ENCODE data around the gene R3HDM2.
"Not testable (repeated sequence)": the region's sequence is repeated elsewhere in the genome, so short reads cannot be mapped to it uniquely, and the experiment has no call there.

R3HDM2 gene

DNA sequence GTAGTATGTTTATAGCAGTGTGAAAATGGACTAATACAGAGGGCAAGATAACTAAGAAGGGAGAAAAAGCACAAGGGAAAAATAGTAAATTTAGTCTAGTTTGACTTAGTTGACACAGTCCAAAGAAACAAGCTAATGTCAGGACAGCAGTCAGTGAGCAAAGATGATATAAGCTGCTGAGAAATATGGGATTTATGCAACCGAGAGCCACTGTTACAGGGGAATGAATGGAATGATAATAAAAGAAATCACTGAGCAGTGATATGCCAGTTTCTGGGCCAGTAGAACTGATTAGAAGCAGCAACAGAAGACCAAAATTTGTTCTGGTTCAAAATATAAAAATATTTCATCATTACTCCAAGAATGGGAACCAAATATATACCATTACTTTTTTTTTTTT lies 60.1 kb downstream of the R3HDM2 start:
- no peak for DNase-seq

DNA sequence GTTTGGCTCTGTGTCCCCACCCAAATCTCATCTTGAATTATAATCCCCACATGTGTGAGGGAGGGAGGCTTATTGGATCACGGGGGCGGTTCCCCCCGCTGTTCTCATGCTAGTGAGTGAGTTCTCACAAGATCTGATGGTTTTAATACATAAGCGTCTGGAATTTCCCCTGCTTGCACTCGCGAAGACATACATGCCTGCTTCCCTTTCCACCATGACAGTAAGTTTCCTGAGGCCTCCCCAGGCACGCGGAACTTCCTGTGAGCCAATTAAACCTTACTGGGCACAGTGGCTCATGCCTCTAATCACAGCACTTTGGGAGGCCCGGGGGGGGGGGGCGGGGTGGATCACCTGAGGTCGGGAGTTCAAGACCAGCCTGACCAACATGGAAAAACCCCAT lies 60.8 kb downstream of the R3HDM2 start:
- DNase-seq = no peak

DNA sequence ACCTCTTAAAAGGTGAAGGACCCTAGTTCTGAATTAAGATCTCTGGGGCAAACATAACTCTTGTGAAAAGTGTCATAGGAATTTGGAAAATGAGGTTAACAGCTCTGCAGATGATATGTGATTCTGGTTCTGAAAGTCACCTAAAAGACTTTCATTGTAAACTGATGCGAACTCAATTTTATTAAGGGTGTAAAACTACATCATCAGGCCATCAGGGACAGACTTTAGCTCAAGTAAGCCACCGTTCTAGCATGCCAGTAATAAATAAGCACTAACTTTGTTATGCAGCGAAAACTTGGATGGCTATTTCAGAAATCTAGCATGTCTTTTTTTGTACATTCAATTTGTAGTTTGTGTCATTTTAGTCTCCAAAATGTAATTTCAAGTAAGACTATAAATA lies 61.6 kb downstream of the R3HDM2 start:
- DNase-seq = no peak

DNA sequence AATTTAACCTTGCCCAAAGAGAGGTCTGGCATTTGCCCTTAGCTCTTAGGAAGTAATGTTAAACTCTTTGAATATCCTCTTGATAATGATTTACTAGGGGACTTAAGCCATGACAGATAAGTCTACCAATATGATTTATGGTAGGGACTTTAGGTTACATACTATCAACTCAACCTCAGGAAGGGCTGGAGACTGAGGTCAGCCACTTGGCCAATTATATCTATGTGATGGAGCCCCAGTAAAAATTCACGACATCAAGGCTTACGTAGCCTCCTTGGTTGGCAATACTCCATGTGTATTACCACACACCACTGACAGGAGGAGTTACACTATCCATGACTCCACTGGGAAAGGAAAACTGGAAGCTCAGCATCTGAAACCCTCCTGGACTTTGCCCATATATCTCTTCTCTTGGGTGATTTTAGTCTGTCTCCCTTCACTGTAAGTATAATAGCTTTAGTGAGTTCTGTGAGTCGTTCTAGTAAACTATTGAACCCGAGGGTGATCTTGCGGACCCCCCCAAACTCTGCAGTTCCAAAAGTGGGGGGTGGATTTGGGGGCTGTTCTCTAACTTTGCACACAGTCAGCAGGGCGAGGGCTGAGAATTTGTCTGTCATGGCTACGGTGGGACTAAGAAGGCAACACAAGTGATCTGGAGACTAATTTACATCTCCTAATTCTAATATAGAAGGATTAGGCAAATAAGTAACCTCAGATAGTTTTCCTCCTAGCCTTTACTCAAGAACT lies 62.3 kb downstream of the R3HDM2 start:
- no peak for DNase-seq

DNA sequence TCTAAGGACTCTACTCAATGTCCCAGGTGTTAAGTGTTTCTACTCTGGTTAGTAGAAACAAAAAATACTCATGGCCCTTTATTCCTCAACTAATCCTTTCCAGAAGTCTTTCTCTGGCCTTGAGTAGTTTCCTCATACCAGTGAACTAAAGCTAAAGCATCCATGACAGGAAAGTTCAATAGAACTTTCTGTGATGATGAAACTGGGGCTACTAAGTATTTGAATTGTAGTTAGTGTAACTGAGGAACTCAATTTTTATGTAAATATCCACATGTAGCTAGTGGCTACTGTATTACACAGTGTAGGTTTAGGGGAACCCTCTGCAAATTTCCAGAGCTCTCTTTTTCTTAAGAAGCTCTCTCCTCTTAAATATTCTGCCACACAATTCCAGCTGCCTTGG lies 63.7 kb downstream of the R3HDM2 start:
- DNase-seq = no peak

DNA sequence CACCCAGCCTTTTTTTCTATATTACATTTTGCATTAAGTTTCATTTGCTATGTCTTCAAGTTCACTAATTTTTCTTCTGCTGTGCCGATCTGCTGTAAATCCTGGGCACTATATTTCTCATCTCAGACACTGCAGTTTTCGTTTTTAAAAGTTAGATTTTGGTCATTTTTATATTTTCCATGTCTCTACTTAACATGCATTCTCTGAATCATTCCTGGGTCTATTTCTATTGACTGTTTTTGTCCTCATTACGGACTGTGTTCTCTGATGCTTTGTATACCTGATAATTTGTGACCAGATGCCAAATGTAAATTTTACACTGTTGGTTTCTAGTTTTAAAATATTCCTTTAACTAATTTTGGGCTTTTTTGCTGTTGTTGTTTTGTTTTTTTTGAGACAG lies 64.5 kb downstream of the R3HDM2 start:
- no peak for DNase-seq

DNA sequence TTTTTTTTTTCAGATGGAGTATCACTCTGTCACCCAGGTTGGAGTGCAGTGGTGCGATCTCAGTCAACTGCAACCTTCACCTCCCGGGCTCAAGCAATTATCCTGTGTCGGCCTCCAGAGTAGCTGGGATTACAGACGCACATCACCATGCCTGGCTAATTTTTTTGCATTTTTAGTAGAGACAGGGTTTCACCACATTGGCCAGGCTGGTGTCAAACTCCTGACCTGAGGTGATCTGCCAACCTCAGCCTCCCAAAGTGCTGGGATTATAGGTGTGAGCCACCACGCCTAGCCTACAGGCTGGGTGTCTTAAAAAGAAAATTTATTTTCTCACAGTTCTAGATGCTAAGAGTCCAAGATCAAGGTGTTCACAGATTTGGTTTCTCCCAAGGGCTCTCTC lies 66.7 kb downstream of the R3HDM2 start:
- not testable (repeated sequence) for DNase-seq

DNA sequence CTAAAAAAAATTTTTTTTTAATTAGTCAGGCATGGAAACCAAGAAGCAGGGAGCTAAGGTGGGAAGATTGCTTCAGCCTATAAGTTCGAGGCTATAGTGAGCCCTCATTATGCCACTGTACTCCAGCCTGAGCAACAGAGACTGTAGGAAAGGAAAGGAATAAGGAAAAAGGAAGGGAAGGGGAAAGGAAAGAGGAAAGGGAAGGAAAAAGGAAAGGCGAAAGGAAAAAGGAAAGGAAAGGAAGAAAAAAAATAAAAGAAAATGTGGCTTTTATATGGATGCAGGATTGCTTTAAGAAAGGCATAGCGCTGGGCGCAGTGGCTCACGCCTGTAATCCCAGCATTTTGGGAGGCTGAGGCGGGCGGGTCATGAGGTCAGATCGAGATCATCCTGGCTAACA lies 70.4 kb downstream of the R3HDM2 start:
- DNase-seq = no peak

DNA sequence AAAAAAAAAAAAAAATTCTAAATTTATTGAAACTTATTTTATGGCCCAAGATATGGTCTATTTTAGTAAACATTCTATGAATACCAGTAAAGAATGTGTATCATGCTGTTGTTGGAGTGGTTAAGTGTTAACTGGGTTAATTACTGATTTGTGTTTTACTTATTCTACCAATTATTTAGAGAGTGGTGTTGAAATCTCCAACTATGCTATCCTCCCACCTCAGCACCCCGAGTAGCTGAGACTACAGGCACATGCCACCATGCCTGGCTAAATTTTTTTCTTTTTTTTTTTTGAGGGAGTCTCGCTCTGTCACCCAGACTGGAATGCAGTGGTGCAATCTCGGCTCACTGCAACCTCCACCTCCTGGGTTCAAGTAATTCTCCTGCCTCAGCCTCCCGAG lies 72.2 kb downstream of the R3HDM2 start:
- no peak for DNase-seq

DNA sequence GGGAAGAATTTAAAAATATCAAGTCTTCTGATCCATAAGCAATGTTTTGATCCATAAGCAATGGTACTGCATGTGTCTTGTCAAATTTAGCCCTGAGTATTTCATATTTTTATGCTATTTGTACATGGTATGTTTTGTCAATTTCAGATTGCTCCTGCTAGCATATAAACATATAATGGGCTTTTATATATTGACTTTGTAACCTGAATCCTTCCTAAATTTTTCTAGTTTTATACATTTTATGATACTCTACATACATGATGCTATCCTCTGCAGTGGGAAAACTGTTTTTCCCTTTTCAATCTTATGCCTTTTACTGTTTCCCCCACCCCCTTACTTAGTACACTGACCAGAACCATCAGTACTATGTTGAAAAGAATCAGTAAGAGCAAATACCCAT lies 75.1 kb downstream of the R3HDM2 start:
- DNase-seq = no peak

DNA sequence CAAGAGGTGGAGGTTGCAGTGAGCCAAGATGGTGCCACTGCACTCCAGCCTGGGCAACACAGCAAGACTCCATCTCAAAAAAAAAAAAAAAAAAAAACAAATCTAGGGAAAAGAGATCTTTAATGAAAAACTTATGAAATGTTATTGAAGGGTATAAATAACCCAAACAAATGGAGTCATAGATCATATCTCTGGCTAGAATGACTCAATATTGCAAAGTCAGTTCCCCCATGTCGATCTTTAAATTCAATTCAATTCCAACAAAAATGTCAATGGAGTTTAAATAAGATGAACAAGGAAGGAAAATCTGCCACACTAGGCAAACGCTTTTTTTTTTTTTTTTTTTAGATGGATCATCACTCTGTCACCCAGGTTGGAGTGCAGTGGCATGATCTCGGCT lies 78.7 kb downstream of the R3HDM2 start:
- DNase-seq = no peak

DNA sequence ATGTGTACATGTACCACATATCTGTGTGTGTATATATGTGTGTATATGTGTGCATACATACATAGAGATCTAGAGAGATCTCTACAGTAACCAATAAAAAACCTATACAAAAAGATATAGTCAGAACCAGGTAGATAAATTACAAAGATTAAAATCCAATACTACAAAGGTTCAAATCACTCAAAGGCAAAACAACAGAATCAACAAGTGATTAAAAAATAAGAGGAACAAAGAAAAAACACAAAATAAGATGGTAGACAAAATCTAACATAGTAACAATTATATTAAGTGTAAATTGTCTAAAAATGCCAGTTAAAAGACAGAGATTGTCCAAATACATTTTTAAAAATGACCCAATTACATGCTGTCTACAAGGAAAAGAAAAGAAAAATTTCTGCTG lies 83.6 kb downstream of the R3HDM2 start:
- no peak for DNase-seq

DNA sequence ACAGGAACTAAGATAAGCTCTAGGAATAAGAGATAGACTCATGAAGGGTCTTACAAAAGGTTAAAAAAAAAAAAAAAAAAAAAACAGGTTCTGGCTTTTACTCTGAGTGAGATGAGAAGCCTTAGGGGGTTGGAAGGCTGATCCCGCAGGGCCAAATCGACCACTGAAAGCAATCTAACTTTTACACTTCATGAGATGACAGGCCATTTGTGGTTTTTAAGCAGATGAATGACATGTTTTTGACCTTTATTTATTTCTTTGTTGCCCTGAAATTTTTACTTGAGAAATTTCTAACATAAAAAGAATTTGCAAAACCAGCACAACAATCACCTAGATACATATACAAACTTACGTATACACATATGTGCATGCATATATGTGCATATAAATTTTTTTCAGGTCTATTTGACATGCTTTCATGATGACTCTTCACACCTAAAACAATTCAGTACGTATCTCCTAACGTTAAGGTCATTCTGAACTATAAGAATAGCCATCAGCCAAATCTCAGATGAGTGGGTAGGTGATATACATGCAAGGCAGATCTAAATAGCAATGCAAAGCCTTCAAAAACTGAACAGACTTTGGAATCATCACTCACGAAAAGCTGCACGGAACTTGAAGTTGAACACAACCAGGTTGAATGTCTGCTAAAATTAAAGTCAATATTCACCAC lies 87.0 kb downstream of the R3HDM2 start:
- no peak for DNase-seq

DNA sequence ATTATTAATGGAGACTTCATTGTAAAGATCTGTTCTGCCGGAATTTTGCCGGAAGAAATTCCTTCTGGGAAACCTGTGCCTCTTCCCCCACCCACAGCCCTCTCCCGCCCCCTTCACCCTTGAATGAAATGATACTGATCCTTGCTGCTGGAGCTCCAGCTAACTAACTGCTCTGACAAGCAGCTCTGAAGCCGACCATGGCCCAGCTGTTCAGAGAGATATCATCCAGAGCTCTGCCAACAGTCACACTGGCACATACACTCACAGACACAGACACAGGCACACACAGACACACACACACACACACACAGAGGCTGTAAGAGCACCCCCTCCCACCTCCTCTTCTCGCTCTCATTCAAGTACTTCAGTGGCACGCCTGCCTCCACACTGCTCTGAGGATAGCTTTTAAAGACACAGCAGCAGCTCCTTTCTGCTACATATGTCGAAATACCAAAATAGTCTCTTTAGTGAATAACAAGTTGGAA lies 88.6 kb downstream of the R3HDM2 start:
- peak; percentile 13 for DNase-seq

DNA sequence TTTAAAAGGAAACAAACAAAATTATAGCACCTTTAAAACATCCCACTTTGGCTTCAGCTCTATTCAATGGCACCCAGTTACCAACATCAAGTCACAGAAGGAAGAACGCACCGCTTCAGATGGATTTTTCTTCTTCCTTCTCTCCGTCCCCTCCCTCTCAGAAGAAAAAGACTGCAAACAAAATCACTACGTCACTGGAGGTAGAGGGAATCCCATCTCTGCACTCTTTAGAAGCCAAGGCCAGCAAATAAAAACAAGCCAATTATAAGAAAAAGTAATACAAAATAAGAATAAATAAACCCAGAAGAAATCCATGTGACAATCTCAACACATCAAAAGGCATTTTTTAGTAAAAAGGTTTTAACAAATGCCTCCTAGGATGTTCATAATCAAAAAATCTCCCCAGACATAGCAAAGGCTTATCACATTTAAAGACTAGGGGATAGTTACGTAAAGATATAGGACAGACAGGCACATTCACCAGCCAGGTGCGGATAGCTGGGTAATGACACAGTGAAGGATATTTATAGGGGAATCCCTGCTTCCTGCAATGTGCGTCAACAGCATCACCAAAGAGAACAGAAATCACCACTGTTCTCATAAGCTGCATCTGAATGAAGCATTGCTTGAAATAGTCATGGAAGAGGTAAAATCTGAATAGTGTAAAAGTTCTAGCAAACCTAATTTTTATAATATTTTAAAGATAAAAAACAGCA lies 89.4 kb downstream of the R3HDM2 start:
- DNase-seq = no peak

DNA sequence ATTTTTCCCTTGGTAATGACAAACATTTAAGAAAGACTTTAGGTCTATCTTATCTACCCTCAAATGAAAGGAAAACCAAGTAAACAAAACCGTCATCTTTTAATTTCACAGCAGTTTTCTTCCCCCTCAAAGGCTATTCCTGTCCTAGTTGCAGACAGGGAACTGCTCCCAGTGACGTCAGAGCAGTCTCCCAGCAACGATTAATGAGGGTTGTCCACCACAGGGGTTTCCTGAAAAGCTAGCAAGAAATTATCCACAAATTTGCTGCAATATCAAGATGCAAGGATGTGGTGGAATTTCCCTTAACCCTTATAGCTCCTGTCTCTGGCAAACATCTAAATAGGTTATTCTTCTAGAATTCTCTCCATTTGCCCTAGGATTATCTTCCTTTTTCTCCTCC lies 90.7 kb downstream of the R3HDM2 start:
- no peak for DNase-seq

DNA sequence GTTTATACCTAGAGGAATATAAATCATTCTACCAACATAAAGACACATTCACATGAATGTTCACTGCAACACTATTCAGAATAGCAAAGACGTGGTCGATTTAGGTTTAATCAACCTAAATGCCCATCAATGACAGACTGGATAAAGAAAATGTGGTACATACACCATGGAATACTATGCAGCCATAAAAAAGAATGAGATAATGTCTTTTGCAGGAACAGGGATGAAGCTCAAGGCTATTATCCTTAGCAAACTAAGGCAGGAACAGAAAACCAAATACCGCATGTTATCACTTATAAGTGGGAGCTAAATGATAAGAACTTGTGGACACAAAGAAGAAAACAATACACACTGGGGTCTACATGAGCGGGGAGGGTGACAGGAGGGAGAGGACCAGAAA lies 94.5 kb downstream of the R3HDM2 start:
- not testable (repeated sequence) for DNase-seq

DNA sequence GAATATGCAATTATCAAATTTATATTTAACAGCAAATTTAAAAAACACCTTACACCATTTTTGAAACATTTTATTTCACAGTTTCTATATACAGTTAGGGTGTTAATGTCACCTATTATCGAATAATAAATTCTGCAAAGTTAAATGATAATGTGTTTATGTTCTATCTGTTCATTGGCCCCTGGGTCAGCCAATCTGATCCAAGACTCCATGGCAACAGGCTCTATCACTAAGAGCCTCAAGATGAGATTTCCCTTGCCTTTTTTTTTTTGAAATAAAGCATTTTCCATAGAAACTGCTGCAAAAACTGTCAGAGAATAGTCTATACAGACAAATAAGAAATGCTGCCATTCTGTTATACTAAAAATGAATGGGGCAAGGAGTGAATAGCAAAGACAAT lies 96.6 kb downstream of the R3HDM2 start:
- no peak for DNase-seq

DNA sequence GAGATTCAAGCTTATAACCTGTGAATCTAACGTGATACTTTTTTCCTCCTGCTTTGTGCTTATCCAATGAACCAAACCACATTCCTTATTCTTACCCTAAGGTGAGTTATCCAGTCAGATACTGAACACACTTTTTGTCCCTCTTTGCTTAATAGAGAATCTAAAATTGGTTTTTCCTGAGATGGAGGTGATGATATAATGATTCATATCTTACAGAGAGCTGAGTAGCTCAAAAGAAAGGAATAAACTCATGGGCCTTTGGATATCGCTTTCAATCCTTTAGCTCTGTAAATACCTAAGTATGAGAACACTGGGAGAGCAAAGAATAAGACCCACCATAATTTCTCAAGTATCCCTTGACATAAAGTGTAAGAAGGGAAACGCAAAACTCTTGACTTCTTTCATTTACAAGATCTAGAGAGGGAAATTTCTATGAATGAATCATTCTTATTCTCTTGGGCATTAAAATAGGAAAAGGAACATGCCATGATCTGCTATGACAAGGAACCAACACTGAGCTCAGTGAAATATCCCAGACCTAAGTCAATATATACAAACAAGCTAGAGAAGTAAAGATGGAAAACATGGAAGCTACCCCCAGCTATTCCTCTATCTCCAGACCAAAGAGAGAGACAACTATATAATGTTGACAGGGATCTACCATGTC lies 98.1 kb downstream of the R3HDM2 start:
- DNase-seq = no peak

DNA sequence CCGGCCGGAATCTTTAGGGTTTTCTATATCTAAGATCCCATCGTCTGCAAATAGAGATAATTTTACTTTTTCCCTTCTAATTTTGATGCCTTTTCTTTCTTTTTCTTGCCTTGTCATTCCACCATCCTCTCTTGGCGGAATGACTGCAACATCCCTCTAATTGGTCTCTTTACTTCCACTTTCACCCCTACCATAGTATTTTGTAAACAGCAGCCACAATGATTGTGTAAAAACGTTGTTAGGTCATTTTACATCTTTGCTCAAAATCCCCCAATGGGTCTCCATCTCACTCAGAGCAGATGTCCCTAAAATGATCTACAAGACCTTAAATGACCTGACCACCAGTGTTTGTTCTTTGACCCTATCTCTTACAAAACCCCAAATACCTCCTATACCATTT lies 99.9 kb downstream of the R3HDM2 start:
- DNase-seq = no peak

DNA sequence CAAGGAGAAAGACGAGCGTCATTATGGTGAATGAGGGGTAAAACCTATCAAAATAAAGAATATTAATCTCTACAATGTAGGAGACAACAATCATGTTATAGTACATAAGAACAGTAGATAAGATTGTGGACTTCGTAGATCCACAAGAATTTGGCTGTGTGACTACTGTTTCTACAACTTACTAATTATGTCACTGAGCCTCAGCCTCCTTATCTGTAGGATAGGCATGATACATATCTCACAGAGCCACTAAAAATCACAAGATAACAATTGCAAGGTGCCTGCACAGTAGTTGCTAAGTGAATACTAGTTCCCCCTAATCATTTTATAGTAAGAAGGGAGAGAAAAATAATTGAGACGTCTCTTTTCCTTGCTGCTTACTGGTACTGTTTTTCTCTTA lies 101.6 kb downstream of the R3HDM2 start:
- DNase-seq = no peak

DNA sequence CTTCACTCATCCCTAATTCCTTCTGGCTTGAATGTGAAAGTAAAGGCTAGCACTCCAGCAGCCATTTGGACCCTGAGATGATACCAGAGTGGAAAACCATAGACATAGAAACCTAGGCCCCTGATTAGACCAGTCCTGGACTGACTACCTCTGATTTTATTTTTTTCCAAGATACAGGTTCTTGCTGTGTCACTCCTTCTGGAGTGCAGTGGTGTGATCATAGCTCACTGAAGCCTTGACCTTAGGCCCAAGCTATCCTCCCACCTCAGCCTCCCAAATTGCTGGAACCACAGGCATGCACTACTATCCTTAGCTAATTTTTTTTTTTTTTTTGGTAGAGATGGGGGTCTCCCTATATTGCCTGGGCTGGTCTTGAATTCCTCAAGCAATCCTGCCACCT lies 105.4 kb downstream of the R3HDM2 start:
- no peak for DNase-seq

DNA sequence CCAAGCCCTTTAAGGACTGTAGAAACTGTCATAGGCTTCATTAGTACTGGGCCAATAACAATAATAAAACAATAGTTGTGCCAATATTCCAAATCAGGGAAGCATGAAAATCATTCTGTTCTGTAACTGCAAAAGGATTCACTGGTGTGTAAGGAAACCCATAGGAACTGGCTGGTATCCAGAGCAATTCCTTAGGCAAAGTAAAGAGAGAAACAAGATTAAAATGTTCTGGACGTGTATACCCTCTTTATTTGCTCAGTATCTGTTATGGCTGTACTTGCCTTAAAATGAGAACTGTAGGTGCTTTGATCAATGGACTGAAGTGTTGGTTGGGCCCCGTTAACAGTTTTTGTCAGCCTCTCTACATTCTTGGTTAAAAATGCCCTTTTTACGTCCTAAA lies 107.4 kb downstream of the R3HDM2 start:
- no peak for DNase-seq

DNA sequence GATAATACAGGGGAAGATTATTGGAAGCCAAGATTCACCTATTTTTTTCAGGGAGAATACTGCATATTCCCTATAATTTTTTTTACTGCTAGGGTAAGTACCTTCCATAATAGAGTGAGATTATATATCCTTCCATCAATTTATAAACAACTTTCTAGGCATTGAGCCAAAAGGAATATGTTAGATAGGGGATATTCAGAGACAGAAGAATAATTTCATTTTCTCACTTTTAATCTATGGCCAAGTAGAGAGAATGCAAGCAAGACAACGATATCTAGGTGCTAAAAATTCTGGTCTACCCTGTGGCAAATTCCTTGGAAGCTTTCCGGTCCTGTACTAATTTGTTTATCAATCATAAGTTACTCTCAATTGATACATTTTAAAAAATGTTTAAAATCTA lies 110.2 kb downstream of the R3HDM2 start:
- DNase-seq = no peak
